Tibial nerve (tissue), 4 donors: ENCODE measurements around the gene LFNG. TPM values are rescaled to one million over a fixed set of nuclear protein-coding genes. Genes with fewer than 3 reads are reported as not detected.
"Not testable (repeated sequence)": the region's sequence is repeated elsewhere in the genome, so short reads cannot be mapped to it uniquely, and the experiment has no call there.

Source experiments
- DNase-seq, 2 donors: peaks; one replicate each; pipeline ENCODE4 v3.0.0-alpha.2; 2019; ENCODE audit warnings: low spot score in 2 of 2
- H3K27ac ChIP-seq, 4 donors: fragments of 200-600 bp; sonication (generic) in 3 of 4; one replicate each; pipeline ENCODE4 v1.5.1; 2017 to 2019; ENCODE audit warnings: mild to moderate bottlenecking in 1 of 4
- H3K27me3 ChIP-seq, 2 donors: fragments of 200-600 bp; sonication (generic) in 1 of 2; one replicate each; pipeline versions ENCODE4 v1.5.1 to v1.6.0; 2017 to 2019
- H3K36me3 ChIP-seq, 3 donors: fragments of 200-600 bp; sonication (generic); one replicate each; pipeline ENCODE4 v1.5.1; 2018 to 2019
- H3K4me1 ChIP-seq, 4 donors: fragments of 200-600 bp; sonication (generic) in 3 of 4; one replicate each; pipeline ENCODE4 v1.5.1; 2017 to 2019
- H3K4me3 ChIP-seq, 4 donors: fragments of 200-600 bp; sonication (generic) in 3 of 4; one replicate each; pipeline ENCODE4 v1.5.1; 2017 to 2019; ENCODE audit warnings: mild to moderate bottlenecking in 1 of 4, moderate library complexity in 1 of 4
- H3K9me3 ChIP-seq, 4 donors: fragments of 200-600 bp; sonication (generic) in 3 of 4; one replicate each; pipeline ENCODE4 v1.5.1; 2017 to 2019
- CTCF ChIP-seq, 5 experiments: fragments of 200-600 bp in 3 of 5; fragments of 450-650 bp in 2 of 5; sonication (generic) in 3 of 5; IDR thresholded peaks; one replicate each; pipeline ENCODE4 v1.5.1; 2016 to 2019; ENCODE audit warnings: antibody characterized with exemption in 5 of 5, mild to moderate bottlenecking in 3 of 5, moderate library complexity in 2 of 5
- EP300 ChIP-seq, 2 donors: sonication (generic); formaldehyde crosslinking; IDR thresholded peaks; one replicate each; pipeline ENCODE4 v1.6.1; 2017; ENCODE audit warnings: antibody characterized with exemption in 2 of 2, mild to moderate bottlenecking in 1 of 2
- POLR2A ChIP-seq, 2 donors: fragments of 450-650 bp; IDR thresholded peaks; one replicate each; pipeline ENCODE4 v1.6.1; 2017; ENCODE audit warnings: antibody characterized with exemption in 2 of 2, mild to moderate bottlenecking in 2 of 2, moderate library complexity in 2 of 2
- WGBS, 2 donors: methylation state at CpG; one replicate each; pipeline ENCODE4 v1.1.5; 2018; 5-methylcytosine and 5-hydroxymethylcytosine counted together
- total RNA-seq, 4 donors: library from RNA; depleted of rRNA; stranded (reverse); fragments of >200 nt; gene quantifications; one replicate each; pipeline ENCODE4 v1.1.0, GENCODE V29; 2016

Gene LFNG
- total RNA-seq, 4 donors from 2014 or later: 8.8 to 21.6 (median 11.3) TPM

DNA sequence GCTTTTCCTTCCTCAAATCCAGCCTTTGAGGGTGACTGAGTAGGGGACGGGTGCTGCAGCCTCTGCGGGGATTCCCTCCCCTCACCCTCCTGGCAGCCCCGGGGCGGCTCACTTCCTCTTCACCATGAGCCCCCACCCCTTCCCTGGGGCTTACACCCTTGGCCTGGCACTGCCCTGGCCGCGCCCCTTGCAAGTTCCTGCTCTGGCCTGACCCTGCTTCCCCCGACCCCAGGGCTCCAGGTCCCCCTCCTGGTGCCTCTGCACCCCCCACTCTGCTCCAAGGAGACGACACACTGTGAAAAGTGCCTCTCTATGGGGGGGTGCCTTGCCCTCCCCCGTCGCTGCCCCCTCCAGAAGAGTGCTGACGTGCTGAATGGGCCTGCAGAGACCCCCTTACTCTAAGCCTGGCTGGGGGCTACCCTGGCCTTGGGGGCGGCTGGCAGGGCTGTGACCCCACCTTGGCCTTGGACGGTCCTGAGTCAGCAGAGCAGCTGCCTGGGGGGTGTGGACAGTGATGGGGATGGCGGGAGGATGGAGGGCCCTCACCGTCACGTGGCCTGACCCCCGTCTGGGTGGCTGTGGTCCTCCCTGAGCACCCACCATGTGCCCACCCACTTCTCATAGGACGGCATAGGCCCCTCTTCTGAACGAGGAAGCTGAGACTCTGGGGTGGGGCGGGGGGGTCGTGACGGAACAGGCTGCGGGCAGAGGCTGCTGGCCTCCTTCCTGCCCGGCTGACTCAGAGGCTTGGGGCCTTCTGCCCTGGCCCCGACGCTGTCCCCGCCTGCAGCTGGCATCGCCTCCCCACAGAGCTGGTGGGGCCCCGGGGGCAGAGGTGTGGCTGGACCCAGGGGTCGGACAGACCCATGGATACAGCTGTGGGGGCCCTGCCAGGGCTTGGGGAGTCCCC, 9.8 kb downstream of the LFNG start:
- Histone ChIP-seq H3K27ac (peak overlapping the region in 3 of 4 donors; percentile 78 to 82 (median 80)), H3K9me3 (no peaks in the 10 kb centered on the region), H3K36me3 (peaks cover 0 to 18% (median 0%) of the 10 kb centered on the region in 3 donors), H3K4me1 (peaks cover 0 to 75% (median 54%) of the 10 kb centered on the region in 4 donors), H3K4me3 (no peak overlapping the region), H3K27me3 (peaks cover 0 to 9% of the 10 kb centered on the region in 2 donors)
- WGBS, 2 donors: 23 to 32% methylated on average over 12 to 27 of the region's 30 CpGs
- TF ChIP-seq POLR2A (IDR thresholded peaks at IDR 0.05): no peak
- peak in 1 of 2 donors; percentile 42 for TF ChIP-seq EP300 (IDR thresholded peaks at IDR 0.05)
- DNase-seq: peak; percentile 42 to 52

DNA sequence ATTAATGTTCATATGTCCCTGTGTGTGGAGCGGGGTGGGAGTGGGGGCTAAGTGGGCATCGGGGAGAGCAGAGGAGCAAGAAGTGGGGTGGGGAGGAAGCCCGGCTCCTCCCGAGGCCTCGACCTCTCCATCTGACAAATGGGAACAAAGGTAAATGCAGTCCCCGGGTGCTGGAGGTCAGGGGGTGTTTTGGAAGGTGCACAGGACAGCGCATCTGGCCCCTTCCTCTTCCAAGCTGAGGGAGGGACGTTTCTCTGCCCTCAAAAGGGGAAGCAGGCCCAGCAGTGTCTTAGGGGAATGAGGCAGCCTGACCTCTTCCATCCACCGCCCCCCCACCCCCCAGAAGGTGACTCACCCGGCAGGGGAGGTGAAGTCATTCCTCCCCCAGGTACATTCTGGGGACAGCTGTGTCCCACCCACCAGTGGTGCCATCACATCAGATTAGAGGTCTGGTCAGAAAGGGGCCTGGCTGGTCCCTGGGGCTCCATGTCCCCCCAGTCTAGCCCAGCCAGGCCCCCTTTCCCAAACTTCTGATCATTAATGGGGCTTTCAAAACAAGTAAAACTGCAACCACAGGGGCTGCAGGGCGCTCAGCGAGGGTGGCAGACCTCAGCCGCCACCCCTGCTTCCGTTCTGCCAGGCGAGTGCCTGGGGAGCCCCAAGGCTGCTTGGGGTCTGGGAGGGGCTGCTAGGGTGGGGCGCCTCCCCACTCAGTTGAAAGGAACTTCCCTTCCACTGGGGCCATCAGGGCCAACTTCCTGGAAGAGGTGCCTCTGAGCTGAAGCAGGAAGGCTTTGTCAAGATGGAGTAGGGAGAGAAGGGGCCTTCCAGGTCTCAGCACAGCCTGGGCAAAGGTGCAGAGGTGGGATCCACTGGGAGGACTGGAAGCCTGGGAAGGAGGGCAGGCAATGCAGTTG, 10.8 kb downstream of the LFNG start:
- Histone ChIP-seq H3K27me3 (peaks cover 0 to 6% of the 10 kb centered on the region in 2 donors), H3K4me1 (peaks cover 0 to 66% (median 45%) of the 10 kb centered on the region in 4 donors), H3K4me3 (no peak overlapping the region), H3K27ac (peak overlapping the region in 3 of 4 donors; percentile 78 to 82 (median 80)), H3K36me3 (peaks cover 0 to 16% (median 0%) of the 10 kb centered on the region in 3 donors), H3K9me3 (no peaks in the 10 kb centered on the region)
- WGBS, 2 donors: 51 to 59% methylated on average over 14 of the region's 16 CpGs
- no peak for TF ChIP-seq CTCF (IDR thresholded peaks at IDR 0.05)
- TF ChIP-seq EP300 (IDR thresholded peaks at IDR 0.05): no peak
- no peak for TF ChIP-seq POLR2A (IDR thresholded peaks at IDR 0.05)
- no peak for DNase-seq

DNA sequence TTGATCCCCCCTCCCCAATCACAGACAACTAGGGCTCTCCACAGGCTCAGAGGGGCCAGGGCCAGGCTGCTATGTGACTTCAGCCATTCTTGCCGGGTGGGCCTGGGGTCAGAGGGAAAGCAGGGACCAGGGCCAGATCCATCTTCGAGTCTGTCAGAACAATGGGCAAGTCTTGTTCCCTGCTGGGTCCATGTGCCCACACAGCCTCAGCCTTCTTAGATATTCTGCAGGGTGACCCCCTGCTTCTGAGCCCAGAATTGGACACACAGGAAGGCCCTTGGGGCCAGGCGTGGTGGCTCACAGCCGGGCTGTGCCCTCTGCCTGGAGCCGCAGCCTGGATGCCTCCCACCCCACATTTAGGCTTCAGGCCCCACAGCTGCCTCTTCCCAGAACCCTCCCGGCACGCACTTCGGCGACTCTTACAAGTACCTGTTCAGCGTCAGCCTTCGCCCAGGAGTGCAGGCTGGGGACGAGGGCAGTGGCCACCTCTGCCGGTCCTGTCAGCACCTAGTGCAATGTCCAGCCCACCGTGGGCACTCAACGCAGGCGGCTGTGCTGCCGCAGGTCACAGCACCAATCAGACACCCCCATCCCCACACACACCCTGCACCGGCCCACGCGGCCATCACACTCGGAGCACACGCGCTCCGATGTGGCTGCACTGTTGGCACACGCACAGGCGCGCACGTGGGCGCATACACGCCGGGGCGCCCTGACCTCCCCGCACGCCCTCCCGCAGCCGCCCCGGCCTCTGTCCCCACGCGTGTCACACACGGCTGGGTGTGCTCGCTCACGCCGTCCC, 11.6 kb downstream of the LFNG start:
- H3K36me3 ChIP-seq, H3K4me3 ChIP-seq, DNase-seq, H3K9me3 ChIP-seq, H3K27me3 ChIP-seq: not testable (repeated sequence)
- WGBS, 2 donors: 30 to 37% methylated on average over 16 to 25 of the region's 43 CpGs
- Histone ChIP-seq H3K4me1 (peaks cover 0 to 58% (median 40%) of the 10 kb centered on the region in 4 donors), H3K27ac (peak overlapping the region in 3 of 4 donors; percentile 78 to 82 (median 80))

DNA sequence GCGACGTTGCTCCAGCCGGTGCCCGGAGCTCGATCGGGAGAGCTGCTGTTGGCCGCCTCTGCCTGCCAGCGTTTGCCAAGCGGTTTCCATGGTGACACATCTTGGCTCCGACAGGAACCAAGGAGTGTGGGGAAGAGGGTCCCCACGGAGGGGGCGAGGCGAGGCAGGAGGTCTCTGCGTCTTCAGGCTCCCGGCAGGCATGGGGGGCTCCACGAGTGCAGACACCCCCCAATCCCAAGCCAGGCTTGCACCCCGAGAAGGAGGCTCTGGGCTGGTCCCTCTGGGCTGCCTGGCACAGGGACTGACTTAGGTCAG, 12.2 kb downstream of the LFNG start:
- H3K9me3 ChIP-seq, DNase-seq, H3K27ac ChIP-seq, H3K4me3 ChIP-seq, H3K36me3 ChIP-seq, H3K27me3 ChIP-seq: not testable (repeated sequence)
- WGBS, 2 donors: 33 to 35% methylated on average over 10 to 11 of the region's 17 CpGs
- H3K4me1 ChIP-seq: peaks cover 0 to 52% (median 38%) of the 10 kb centered on the region in 4 donors

GRCh38 chr7:2532199-2532772, 12.7 kb downstream of the LFNG start:
- H3K27me3 ChIP-seq, H3K4me3 ChIP-seq, H3K36me3 ChIP-seq, H3K9me3 ChIP-seq, DNase-seq, H3K27ac ChIP-seq: not testable (repeated sequence)
- H3K4me1 ChIP-seq: peaks cover 0 to 47% (median 35%) of the 10 kb centered on the region in 4 donors
- 88 to 89% methylated on average over 10 to 15 of the region's 15 CpGs for WGBS, 2 donors

DNA sequence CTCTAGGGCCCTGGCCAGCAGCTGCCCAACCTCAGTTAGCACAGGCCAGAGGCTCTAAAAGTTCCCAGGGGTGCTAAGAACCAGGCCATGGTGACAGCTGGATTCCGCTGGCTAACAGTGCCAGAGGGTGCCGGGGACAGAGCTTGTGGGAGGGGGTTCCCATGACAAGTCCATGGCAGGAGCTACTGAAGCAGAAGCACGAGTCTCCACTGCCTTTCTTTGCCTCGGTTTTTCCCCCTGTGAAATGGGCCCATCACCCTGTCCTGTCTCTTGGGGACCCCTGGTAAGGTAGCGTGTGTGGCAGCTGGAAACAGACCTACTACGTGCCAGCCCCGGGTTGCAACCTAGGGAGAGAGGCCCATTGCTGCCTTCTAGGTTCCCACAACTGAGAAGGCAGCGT, 13.2 kb downstream of the LFNG start:
- peaks cover 0 to 41% (median 31%) of the 10 kb centered on the region in 4 donors for H3K4me1 ChIP-seq
- not testable (repeated sequence) for H3K27ac ChIP-seq, DNase-seq, H3K27me3 ChIP-seq, H3K4me3 ChIP-seq, H3K36me3 ChIP-seq, H3K9me3 ChIP-seq
- 95 to 98% methylated on average over 4 to 5 of the region's 8 CpGs for WGBS, 2 donors

DNA sequence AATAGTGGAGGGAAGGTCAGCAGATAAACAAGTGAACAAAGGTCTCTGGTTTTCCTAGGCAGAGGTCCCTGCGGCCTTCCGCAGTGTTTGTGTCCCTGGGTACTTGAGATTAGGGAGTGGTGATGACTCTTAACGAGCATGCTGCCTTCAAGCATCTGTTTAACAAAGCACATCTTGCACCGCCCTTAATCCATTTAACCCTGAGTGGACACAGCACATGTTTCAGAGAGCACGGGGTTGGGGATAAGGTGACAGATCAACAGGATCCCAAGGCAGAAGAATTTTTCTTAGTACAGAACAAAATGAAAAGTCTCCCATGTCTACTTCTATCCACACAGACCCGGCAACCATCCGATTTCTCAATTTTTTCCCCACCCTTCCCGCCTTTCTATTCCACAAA, 14.0 kb downstream of the LFNG start:
- H3K27me3 ChIP-seq, H3K9me3 ChIP-seq, DNase-seq, H3K27ac ChIP-seq, H3K4me3 ChIP-seq: not testable (repeated sequence)
- WGBS, 2 donors: 24 to 44% methylated on average over 5 to 8 of the region's 8 CpGs
- H3K4me1 ChIP-seq: peaks cover 0 to 34% (median 24%) of the 10 kb centered on the region in 4 donors
- peaks cover 0 to 16% (median 0%) of the 10 kb centered on the region in 3 donors for H3K36me3 ChIP-seq

GRCh38 chr7:2534214-2534613, 14.6 kb downstream of the LFNG start:
- peaks cover 0 to 22% (median 0%) of the 10 kb centered on the region in 3 donors for H3K36me3 ChIP-seq
- H3K27me3 ChIP-seq, H3K9me3 ChIP-seq, DNase-seq, H3K4me3 ChIP-seq, H3K27ac ChIP-seq: not testable (repeated sequence)
- 87% methylated on average over 15 of the region's 34 CpGs; no CpG with 5 or more reads in 1 of the 2 donors for WGBS, 2 donors
- peaks cover 0 to 27% (median 20%) of the 10 kb centered on the region in 4 donors for H3K4me1 ChIP-seq

GRCh38 chr7:2535872-2536627, 16.5 kb downstream of the LFNG start:
- peaks cover 0 to 41% (median 3%) of the 10 kb centered on the region in 3 donors for H3K36me3 ChIP-seq
- H3K27ac ChIP-seq, H3K4me1 ChIP-seq, DNase-seq, H3K9me3 ChIP-seq, H3K27me3 ChIP-seq, H3K4me3 ChIP-seq: not testable (repeated sequence)
- 84 to 86% methylated on average over 16 to 17 of the region's 19 CpGs for WGBS, 2 donors
